NT2/D1 (cell line): ENCODE measurements around the gene FIGNL2.
"Not testable (repeated sequence)": the region's sequence is repeated elsewhere in the genome, so short reads cannot be mapped to it uniquely, and the experiment has no call there.

Source experiments
- DNase-seq: peaks from one replicate; pipeline ENCODE4 v3.0.0-alpha.2; 2011; ENCODE audit warnings: low read depth, low spot score
- H3K27me3 ChIP-seq: 2 replicates; pipeline ENCODE4 v1.6.0; 2011; ENCODE audit warnings: mild to moderate bottlenecking; ENCODE audit not compliant: insufficient read length, insufficient read depth
- H3K36me3 ChIP-seq: 2 replicates; pipeline ENCODE4 v1.6.1; 2011; ENCODE audit warnings: mild to moderate bottlenecking, low read length, mixed read lengths; ENCODE audit not compliant: insufficient read depth, insufficient read length
- H3K4me1 ChIP-seq: 2 replicates; pipeline ENCODE4 v1.5.1; 2011; ENCODE audit not compliant: insufficient read depth, insufficient read length
- H3K4me3 ChIP-seq: 2 replicates; pipeline ENCODE4 v1.5.1; 2011; ENCODE audit warnings: low read depth; ENCODE audit not compliant: insufficient read length
- H3K9ac ChIP-seq: 2 replicates; pipeline ENCODE4 v1.6.0; 2011; ENCODE audit warnings: low read depth; ENCODE audit not compliant: insufficient read length
- H3K9me3 ChIP-seq: 2 replicates; pipeline ENCODE4 v1.5.1; 2011; ENCODE audit warnings: mild to moderate bottlenecking, low read length; ENCODE audit not compliant: insufficient read depth
- SUZ12 ChIP-seq: IDR thresholded peaks from 2 replicates; pipeline ENCODE4 v1.6.1; 2011; ENCODE audit not compliant: insufficient read length, insufficient read depth; ENCODE audit errors: extremely low read depth
- YY1 ChIP-seq: IDR thresholded peaks from 2 replicates; pipeline ENCODE4 v1.6.1; 2011; ENCODE audit not compliant: insufficient read length, insufficient read depth
- ZNF274 ChIP-seq: IDR thresholded peaks from 2 replicates; pipeline ENCODE4 v1.6.1; 2011; ENCODE audit warnings: mild to moderate bottlenecking, low read depth, low read length

FIGNL2 gene

GRCh38 chr12:51890133-51890464, 41.6 kb upstream of the FIGNL2 start:
- H3K27me3 ChIP-seq: no peaks in the 10 kb centered on the region
- TF ChIP-seq SUZ12: no peak
- no peak for TF ChIP-seq ZNF274
- TF ChIP-seq YY1: no peak
- peaks cover 20% of the 10 kb centered on the region for H3K4me1 ChIP-seq
- H3K36me3 ChIP-seq: no peaks in the 10 kb centered on the region
- DNase-seq: no peak
- peaks cover 5% of the 10 kb centered on the region; the same call in 1 of the 2 replicates for H3K9me3 ChIP-seq
- H3K9ac ChIP-seq: no peak overlapping the region
- no peak overlapping the region for H3K4me3 ChIP-seq

GRCh38 chr12:51889216-51890132, 41.0 kb upstream of the FIGNL2 start:
- Histone ChIP-seq H3K9ac (no peak overlapping the region), H3K9me3 (peaks cover 7% of the 10 kb centered on the region; the same call in 1 of the 2 replicates), H3K4me3 (no peak overlapping the region), H3K36me3 (no peaks in the 10 kb centered on the region), H3K4me1 (peaks cover 20% of the 10 kb centered on the region), H3K27me3 (no peaks in the 10 kb centered on the region)
- DNase-seq: no peak
- TF ChIP-seq SUZ12: no peak
- no peak for TF ChIP-seq YY1
- no peak for TF ChIP-seq ZNF274

- no peak for TF ChIP-seq SUZ12
- TF ChIP-seq YY1: no peak
- no peak for TF ChIP-seq ZNF274
- DNase-seq: no peak
- H3K4me3 ChIP-seq: no peak overlapping the region
Measured at GRCh38 chr12:51888316-51889215, 40.0 kb upstream of the FIGNL2 start.

GRCh38 chr12:51887476-51888315, 39.2 kb upstream of the FIGNL2 start, which contains the start of gene ANKRD33:
TSS of gene ANKRD33 (plus strand) at chr12:51888103. CDS start at chr12:51888187, 84 bp downstream.
- no peak for DNase-seq
- no peak within 1 kb of the TSS for H3K9ac ChIP-seq
- H3K9me3 ChIP-seq: peaks cover 7% of the 10 kb centered on the region; the same call in 1 of the 2 replicates
- H3K36me3 ChIP-seq: no peaks in the 10 kb centered on the region
- H3K27me3 ChIP-seq: no peaks in the 10 kb centered on the region
- H3K4me3 ChIP-seq: no peak within 1 kb of the TSS
- TF ChIP-seq YY1 (no peak), SUZ12 (no peak), ZNF274 (no peak)
- peaks cover 20% of the 10 kb centered on the region for H3K4me1 ChIP-seq

More at GRCh38 chr12:51888316-51889215, 40.0 kb upstream of the FIGNL2 start:
- no peak overlapping the region for H3K9ac ChIP-seq
- peaks cover 7% of the 10 kb centered on the region; the same call in 1 of the 2 replicates for H3K9me3 ChIP-seq
- H3K4me1 ChIP-seq: peaks cover 20% of the 10 kb centered on the region
- no peaks in the 10 kb centered on the region for H3K27me3 ChIP-seq
- H3K36me3 ChIP-seq: no peaks in the 10 kb centered on the region

GRCh38 chr12:51886021-51886710, 37.6 kb upstream of the FIGNL2 start:
- H3K4me1 ChIP-seq: peaks cover 20% of the 10 kb centered on the region
- no peak overlapping the region for H3K4me3 ChIP-seq
- no peak for TF ChIP-seq ZNF274
- no peak for TF ChIP-seq YY1
- TF ChIP-seq SUZ12: no peak
- no peaks in the 10 kb centered on the region for H3K27me3 ChIP-seq
- no peaks in the 10 kb centered on the region for H3K36me3 ChIP-seq
- H3K9ac ChIP-seq: no peak overlapping the region
- peaks cover 7% of the 10 kb centered on the region; the same call in 1 of the 2 replicates for H3K9me3 ChIP-seq
- no peak for DNase-seq

GRCh38 chr12:51885294-51886020, 36.9 kb upstream of the FIGNL2 start:
- H3K27me3 ChIP-seq, H3K9ac ChIP-seq, H3K36me3 ChIP-seq, H3K4me3 ChIP-seq, H3K9me3 ChIP-seq, DNase-seq: not testable (repeated sequence)
- H3K4me1 ChIP-seq: peaks cover 15% of the 10 kb centered on the region
